Measurements from ENCODE around the gene RHBDL3. TPM values are rescaled to one million over a fixed set of nuclear protein-coding genes. Genes with fewer than 3 reads are reported as not detected.

The RHBDL3 gene
- total and polyA plus RNA-seq, 5 experiments from 2014 or later = not detected

DNA sequence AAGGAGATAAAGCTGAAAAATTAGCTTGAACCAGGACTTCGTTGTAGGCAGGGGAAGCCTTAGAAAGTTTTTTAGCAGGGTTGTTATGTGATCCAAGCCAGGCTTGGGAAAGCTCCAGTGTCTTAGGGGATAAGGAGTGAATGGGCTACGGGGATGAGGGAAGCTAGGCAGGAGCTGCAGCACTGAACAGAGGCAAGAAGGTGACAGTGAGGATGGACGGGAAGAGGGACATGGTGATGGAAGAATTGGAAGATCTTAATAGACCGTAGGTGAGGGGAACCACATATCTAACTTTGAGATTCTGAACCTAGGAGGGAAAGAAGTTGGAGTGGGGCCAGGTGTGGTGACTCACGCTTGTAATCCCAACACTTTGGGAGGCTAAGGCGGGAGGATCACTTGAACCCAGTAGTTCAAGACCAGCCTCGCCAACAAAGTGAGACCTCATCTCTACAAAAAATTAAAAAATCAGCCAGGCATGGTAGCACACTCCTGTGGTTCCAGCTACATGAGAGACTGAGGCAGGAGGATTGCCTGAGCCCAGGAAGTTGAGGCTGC, 3.2 kb downstream of the RHBDL3 start:
- peak overlapping the region in 3 of 10 donors; percentile 11 to 87 (median 86) for H3K4me3 Mint-ChIP-seq
- POLR2A ChIA-PET = no interaction called here
- peaks cover 27 to 78% (median 65%) of the 10 kb centered on the region in 5 donors for H3K27me3 Mint-ChIP-seq
- H3K27ac Mint-ChIP-seq = no peak overlapping the region
- DNase-seq = no peak
- H3K9me3 Mint-ChIP-seq = no peaks in the 10 kb centered on the region
- H3K36me3 Mint-ChIP-seq = peaks cover 0 to 9% (median 0%) of the 10 kb centered on the region in 3 donors
- peaks cover 13 to 22% (median 16%) of the 10 kb centered on the region in 4 donors for H3K4me1 Mint-ChIP-seq
- ATAC-seq = no peak

DNA sequence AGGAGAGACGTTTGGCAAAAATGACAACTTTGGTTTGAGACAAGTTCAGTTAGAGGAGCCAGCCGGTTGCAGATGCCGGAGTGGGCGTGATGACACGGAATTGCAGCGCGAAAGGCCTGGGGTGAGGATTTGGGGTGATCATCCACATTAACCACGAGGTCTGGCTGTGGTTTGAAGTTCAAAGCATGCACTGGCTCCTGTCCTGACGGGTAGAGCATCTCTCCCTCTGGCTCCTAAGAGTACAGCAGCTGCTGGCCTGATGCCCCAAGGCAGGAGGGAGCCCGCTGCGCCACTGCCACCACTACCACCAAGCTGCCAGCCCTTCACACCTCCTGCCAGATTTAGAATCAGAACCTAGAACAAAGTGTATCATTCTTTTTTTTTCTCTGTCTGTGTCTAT, 3.7 kb downstream of the RHBDL3 start:
- POLR2A ChIA-PET = no interaction called here
- Mint-ChIP-seq H3K9me3 (no peaks in the 10 kb centered on the region), H3K4me1 (peaks cover 13 to 22% (median 16%) of the 10 kb centered on the region in 4 donors), H3K4me3 (peak overlapping the region in 1 of 10 donors; percentile 1), H3K27me3 (peaks cover 24 to 72% (median 64%) of the 10 kb centered on the region in 5 donors), H3K27ac (no peak overlapping the region), H3K36me3 (peaks cover 0 to 9% (median 0%) of the 10 kb centered on the region in 3 donors)
- ATAC-seq (no peak), DNase-seq (no peak)

GRCh38 chr17:32271844-32272243, 6.2 kb downstream of the RHBDL3 start:
- Mint-ChIP-seq H3K27me3 (peaks cover 21 to 64% (median 57%) of the 10 kb centered on the region in 5 donors), H3K4me1 (peaks cover 9 to 14% (median 12%) of the 10 kb centered on the region in 4 donors), H3K9me3 (no peaks in the 10 kb centered on the region), H3K36me3 (peaks cover 0 to 7% (median 0%) of the 10 kb centered on the region in 3 donors), H3K27ac (no peak overlapping the region), H3K4me3 (no peak overlapping the region)
- ATAC-seq (no peak), DNase-seq (no peak)
- POLR2A ChIA-PET = no interaction called here

- no peak for DNase-seq
- POLR2A ChIA-PET = no interaction called here
- peaks cover 0 to 4% (median 0%) of the 10 kb centered on the region in 4 donors for H3K4me1 Mint-ChIP-seq
- no peaks in the 10 kb centered on the region for H3K36me3 Mint-ChIP-seq
- H3K27ac Mint-ChIP-seq = no peak overlapping the region
- ATAC-seq = no peak
- H3K4me3 Mint-ChIP-seq = no peak overlapping the region
- peaks cover 6 to 46% (median 37%) of the 10 kb centered on the region in 5 donors for H3K27me3 Mint-ChIP-seq
- no peaks in the 10 kb centered on the region for H3K9me3 Mint-ChIP-seq
These were observed 8.5 kb downstream of the RHBDL3 start for GRCh38 chr17:32274101-32274500.

- POLR2A ChIA-PET = no interaction called here
- H3K4me3 Mint-ChIP-seq = no peak overlapping the region
- ATAC-seq (no peak), DNase-seq (no peak)
- H3K27ac Mint-ChIP-seq = peak overlapping the region in 1 of 10 donors; percentile 18
- no peaks in the 10 kb centered on the region for H3K9me3 Mint-ChIP-seq
- peaks cover 6 to 42% (median 33%) of the 10 kb centered on the region in 5 donors for H3K27me3 Mint-ChIP-seq
- H3K36me3 Mint-ChIP-seq = no peaks in the 10 kb centered on the region
- H3K4me1 Mint-ChIP-seq = peaks cover 0 to 4% (median 0%) of the 10 kb centered on the region in 4 donors
These were observed 9.0 kb downstream of the RHBDL3 start for GRCh38 chr17:32274643-32275042.

GRCh38 chr17:32275060-32276042, 9.7 kb downstream of the RHBDL3 start:
- Mint-ChIP-seq H3K36me3 (no peaks in the 10 kb centered on the region), H3K27ac (peak overlapping the region in 1 of 10 donors; percentile 18), H3K4me3 (no peak overlapping the region), H3K4me1 (peaks cover 0 to 4% (median 0%) of the 10 kb centered on the region in 4 donors), H3K27me3 (peaks cover 6 to 37% (median 27%) of the 10 kb centered on the region in 5 donors), H3K9me3 (no peaks in the 10 kb centered on the region)
- POLR2A ChIA-PET = no interaction called here
- DNase-seq (no peak), ATAC-seq (no peak)

GRCh38 chr17:32276171-32276601, 10.6 kb downstream of the RHBDL3 start:
- no peak overlapping the region for H3K4me3 Mint-ChIP-seq
- no peaks in the 10 kb centered on the region for H3K9me3 Mint-ChIP-seq
- H3K4me1 Mint-ChIP-seq = peaks cover 0 to 4% (median 0%) of the 10 kb centered on the region in 4 donors
- POLR2A ChIA-PET = no interaction called here
- H3K36me3 Mint-ChIP-seq = no peaks in the 10 kb centered on the region
- H3K27ac Mint-ChIP-seq = no peak overlapping the region
- peaks cover 4 to 32% (median 22%) of the 10 kb centered on the region in 5 donors for H3K27me3 Mint-ChIP-seq
- no peak for ATAC-seq
- no peak for DNase-seq

DNA sequence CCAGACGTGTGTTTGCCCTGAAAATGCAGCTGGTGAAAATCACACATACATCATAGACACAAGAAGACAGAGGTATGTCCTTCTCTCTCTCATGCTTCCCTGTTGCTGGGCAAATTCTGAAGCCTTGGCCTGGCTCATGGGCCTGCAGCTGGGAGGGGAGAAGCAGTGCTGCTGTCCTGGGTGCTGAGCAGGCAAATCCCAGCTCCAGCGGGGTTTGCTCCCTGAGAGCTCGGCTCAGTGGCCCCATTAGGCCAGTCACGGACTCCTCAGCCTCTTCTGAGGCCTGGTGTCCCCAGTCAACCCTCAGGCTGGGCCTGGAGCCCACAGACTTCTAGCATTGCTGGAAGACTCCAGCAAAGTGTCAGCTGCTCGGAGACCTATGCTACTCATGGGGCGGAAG, 11.7 kb downstream of the RHBDL3 start:
- no peak overlapping the region for H3K4me3 Mint-ChIP-seq
- no peaks in the 10 kb centered on the region for H3K36me3 Mint-ChIP-seq
- DNase-seq (no peak), ATAC-seq (no peak)
- H3K27ac Mint-ChIP-seq = no peak overlapping the region
- peaks cover 0 to 4% (median 0%) of the 10 kb centered on the region in 4 donors for H3K4me1 Mint-ChIP-seq
- H3K9me3 Mint-ChIP-seq = no peaks in the 10 kb centered on the region
- peaks cover 4 to 26% (median 12%) of the 10 kb centered on the region in 5 donors for H3K27me3 Mint-ChIP-seq
- POLR2A ChIA-PET = no interaction called here

- no peak for ATAC-seq
- Mint-ChIP-seq H3K9me3 (no peaks in the 10 kb centered on the region), H3K4me1 (peaks cover 0 to 6% (median 1%) of the 10 kb centered on the region in 4 donors), H3K27ac (no peak overlapping the region), H3K27me3 (peaks cover 4 to 23% (median 10%) of the 10 kb centered on the region in 5 donors), H3K4me3 (no peak overlapping the region), H3K36me3 (no peaks in the 10 kb centered on the region)
- POLR2A ChIA-PET = no interaction called here
- DNase-seq = no peak
These were observed 13.2 kb downstream of the RHBDL3 start for GRCh38 chr17:32278815-32279214.

GRCh38 chr17:32279891-32280716, 14.5 kb downstream of the RHBDL3 start:
- Mint-ChIP-seq H3K27me3 (peaks cover 4 to 26% (median 14%) of the 10 kb centered on the region in 5 donors), H3K4me3 (peak overlapping the region in 1 of 10 donors; percentile 45), H3K9me3 (no peaks in the 10 kb centered on the region), H3K4me1 (peaks cover 0 to 8% (median 1%) of the 10 kb centered on the region in 4 donors), H3K36me3 (no peaks in the 10 kb centered on the region), H3K27ac (peak overlapping the region in 1 of 10 donors; percentile 57)
- no peak for ATAC-seq
- DNase-seq = no peak
- POLR2A ChIA-PET = no interaction called here

- ATAC-seq (no peak), DNase-seq (no peak)
- Mint-ChIP-seq H3K9me3 (no peaks in the 10 kb centered on the region), H3K4me3 (no peak overlapping the region), H3K27me3 (peaks cover 4 to 22% (median 14%) of the 10 kb centered on the region in 5 donors), H3K36me3 (no peaks in the 10 kb centered on the region), H3K4me1 (peaks cover 0 to 6% (median 1%) of the 10 kb centered on the region in 4 donors), H3K27ac (no peak overlapping the region)
- POLR2A ChIA-PET = no interaction called here
These were observed 15.4 kb downstream of the RHBDL3 start for GRCh38 chr17:32281011-32281451.

DNA sequence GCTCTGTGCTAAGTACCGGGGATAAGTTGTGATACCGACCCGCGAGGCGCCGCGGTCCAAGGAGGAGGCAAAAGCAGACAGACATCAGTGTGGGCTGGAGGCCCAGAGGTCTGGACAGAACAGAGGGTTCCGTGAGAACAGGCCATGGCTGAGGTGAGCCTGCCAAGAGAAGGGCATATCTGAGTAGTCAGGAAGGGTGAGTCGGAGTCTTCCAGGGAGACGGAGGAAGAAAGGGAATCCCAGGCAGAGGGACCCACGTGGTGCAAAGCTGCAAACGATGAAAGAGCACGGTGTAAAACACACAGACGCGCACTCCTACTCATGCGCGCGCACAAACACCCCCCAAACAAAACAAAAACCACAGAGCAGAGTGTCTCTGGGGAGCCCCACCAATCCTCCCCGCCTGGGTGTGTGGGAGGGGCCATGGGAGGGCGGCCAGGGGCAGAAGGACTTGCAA, 18.1 kb downstream of the RHBDL3 start:
- Mint-ChIP-seq H3K4me1 (peaks cover 0 to 6% (median 1%) of the 10 kb centered on the region in 4 donors), H3K36me3 (no peaks in the 10 kb centered on the region), H3K4me3 (peak overlapping the region in 1 of 10 donors; percentile 63), H3K27ac (peak overlapping the region in 1 of 10 donors; percentile 31), H3K9me3 (no peaks in the 10 kb centered on the region), H3K27me3 (peaks cover 4 to 24% (median 11%) of the 10 kb centered on the region in 5 donors)
- ATAC-seq (no peak), DNase-seq (no peak)
- POLR2A ChIA-PET = no interaction called here

Data from naive thymus-derived CD8-positive, alpha-beta T cell (primary cell).